ENCODE data around the gene PPTC7.
"Not testable (repeated sequence)": the region's sequence is repeated elsewhere in the genome, so short reads cannot be mapped to it uniquely, and the experiment has no call there.

Gene PPTC7

DNA sequence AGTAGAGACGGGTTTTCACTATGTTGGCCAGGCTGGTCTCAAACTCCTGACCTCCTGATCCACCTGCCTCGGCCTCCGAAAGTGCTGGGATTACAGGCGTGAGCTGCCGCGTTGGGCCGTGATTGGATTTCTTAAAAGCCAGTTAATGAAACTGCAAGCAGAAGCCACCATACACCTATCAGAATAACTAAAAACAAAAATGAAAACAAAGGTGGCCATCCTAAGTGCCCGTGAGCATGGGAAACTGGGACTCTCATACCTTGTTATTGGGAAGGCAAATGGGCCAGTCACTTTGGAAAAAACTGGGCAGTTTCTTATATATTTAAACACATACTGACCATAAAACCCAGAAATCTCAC is 23.1 kb upstream of the PPTC7 start:
- Histone ChIP-seq H3K36me3 (ENCODE audit: control insufficient read depth, insufficient read depth, low read length) (no peaks in the 10 kb centered on the region), H3K4me3 (ENCODE audit: insufficient read depth, low read depth, low read length) (no peak overlapping the region), H3K9me3 (ENCODE audit: control insufficient read depth, low read length) (no peaks in the 10 kb centered on the region), H3K27ac (ENCODE audit: insufficient read depth, low read depth, low read length, poor library complexity, severe bottlenecking) (no peak overlapping the region), H3K27me3 (ENCODE audit: control insufficient read depth, insufficient read depth, low read length, poor library complexity, severe bottlenecking) (no peaks in the 10 kb centered on the region), H3K4me1 (ENCODE audit: control insufficient read depth, insufficient read depth, low read length) (no peaks in the 10 kb centered on the region)
- 95% methylated on average over 8 of the region's 8 CpGs for WGBS, 2 experiments

DNA sequence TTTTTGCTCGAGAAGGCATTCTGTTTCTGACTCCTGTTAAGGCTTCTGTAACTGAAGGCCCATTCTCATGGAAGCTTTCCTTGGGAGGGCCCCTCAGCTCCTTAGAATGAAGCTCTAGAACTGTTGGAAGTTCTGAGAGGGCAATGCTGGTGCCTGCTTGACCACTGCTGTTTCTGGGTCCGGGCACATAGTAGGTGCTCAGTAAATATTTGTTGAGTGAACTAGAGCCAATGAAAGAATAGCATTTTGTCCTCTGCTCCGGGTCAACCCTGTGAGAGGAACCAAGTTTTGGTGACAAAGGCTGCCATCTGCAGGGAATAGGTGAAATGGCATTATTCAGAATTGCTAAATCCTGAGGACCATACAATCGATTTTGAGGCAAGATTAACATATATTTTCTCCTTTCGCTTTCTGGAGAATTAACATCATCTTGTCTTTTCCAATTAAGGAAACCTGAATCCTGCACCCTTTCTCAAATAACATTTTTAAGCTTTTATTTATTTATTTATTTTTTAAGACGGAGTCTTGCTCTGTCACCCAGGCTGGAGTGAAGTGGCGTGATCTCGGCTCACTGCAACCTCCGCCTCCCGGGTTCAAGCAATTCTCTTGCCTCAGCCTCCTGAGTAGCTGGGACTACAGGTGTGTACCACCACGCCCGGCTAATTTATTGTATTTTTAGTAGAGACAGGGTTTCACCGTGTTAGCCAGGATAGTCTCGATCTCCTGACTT is 19.1 kb upstream of the PPTC7 start:
- not testable (repeated sequence) for H3K36me3 ChIP-seq (ENCODE audit: control insufficient read depth, insufficient read depth, low read length); H3K27ac ChIP-seq (ENCODE audit: insufficient read depth, low read depth, low read length, poor library complexity, severe bottlenecking); H3K27me3 ChIP-seq (ENCODE audit: control insufficient read depth, insufficient read depth, low read length, poor library complexity, severe bottlenecking); H3K9me3 ChIP-seq (ENCODE audit: control insufficient read depth, low read length); H3K4me3 ChIP-seq (ENCODE audit: insufficient read depth, low read depth, low read length); H3K4me1 ChIP-seq (ENCODE audit: control insufficient read depth, insufficient read depth, low read length)
- 70 to 73% methylated on average over 14 of the region's 14 CpGs for WGBS, 2 experiments

DNA sequence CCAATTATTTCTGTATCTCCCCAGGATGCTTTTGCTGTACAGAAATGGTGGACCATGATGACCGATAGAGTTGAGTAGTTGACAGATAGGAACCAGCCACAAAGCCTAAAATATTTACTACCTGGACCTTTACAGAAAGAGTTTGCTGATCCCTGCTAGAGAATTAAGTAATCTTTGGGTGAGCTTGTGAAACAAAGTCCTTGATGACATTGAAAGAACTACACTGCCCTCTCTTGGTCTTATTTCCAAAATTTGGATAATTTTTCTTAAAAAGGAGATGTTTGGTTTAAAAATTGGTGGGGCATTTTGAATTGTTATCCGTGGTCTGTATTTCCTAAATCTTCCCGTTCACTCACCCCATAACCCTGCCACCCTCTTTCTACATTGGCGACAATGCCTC is 17.1 kb upstream of the PPTC7 start:
- WGBS, 2 experiments = 76 to 84% methylated on average over 4 of the region's 4 CpGs
- Histone ChIP-seq H3K4me3 (ENCODE audit: insufficient read depth, low read depth, low read length) (no peak overlapping the region), H3K4me1 (ENCODE audit: control insufficient read depth, insufficient read depth, low read length) (no peaks in the 10 kb centered on the region), H3K36me3 (ENCODE audit: control insufficient read depth, insufficient read depth, low read length) (no peaks in the 10 kb centered on the region), H3K9me3 (ENCODE audit: control insufficient read depth, low read length) (no peaks in the 10 kb centered on the region), H3K27ac (ENCODE audit: insufficient read depth, low read depth, low read length, poor library complexity, severe bottlenecking) (no peak overlapping the region), H3K27me3 (ENCODE audit: control insufficient read depth, insufficient read depth, low read length, poor library complexity, severe bottlenecking) (no peaks in the 10 kb centered on the region)

GRCh38 chr12:110599334-110599733 is 16.2 kb upstream of the PPTC7 start:
- Histone ChIP-seq H3K27ac (ENCODE audit: insufficient read depth, low read depth, low read length, poor library complexity, severe bottlenecking) (no peak overlapping the region), H3K27me3 (ENCODE audit: control insufficient read depth, insufficient read depth, low read length, poor library complexity, severe bottlenecking) (no peaks in the 10 kb centered on the region), H3K36me3 (ENCODE audit: control insufficient read depth, insufficient read depth, low read length) (no peaks in the 10 kb centered on the region), H3K9me3 (ENCODE audit: control insufficient read depth, low read length) (no peaks in the 10 kb centered on the region), H3K4me3 (ENCODE audit: insufficient read depth, low read depth, low read length) (no peak overlapping the region), H3K4me1 (ENCODE audit: control insufficient read depth, insufficient read depth, low read length) (no peaks in the 10 kb centered on the region)
- 96 to 97% methylated on average over 4 of the region's 4 CpGs for WGBS, 2 experiments

DNA sequence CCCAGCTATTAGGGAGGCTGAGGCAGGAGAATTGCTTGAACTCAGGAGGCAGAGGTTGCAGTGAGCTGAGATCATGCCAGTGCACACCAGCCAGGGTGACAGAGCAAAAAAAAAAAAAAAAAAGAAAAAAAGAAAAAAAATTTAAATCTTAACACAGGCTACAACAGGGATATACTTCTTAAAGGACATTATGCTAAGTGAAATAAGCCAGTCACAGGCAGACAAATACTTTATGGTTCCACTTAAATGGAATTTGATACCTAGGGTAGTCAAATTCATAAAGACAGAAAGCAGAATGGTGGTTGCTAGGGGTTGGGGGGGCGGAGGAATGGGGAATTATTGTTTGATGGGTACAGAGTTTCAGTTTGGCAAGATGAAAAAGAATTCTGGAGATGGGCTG is 14.8 kb upstream of the PPTC7 start:
- Histone ChIP-seq H3K9me3 (ENCODE audit: control insufficient read depth, low read length) (no peaks in the 10 kb centered on the region), H3K4me3 (ENCODE audit: insufficient read depth, low read depth, low read length) (no peak overlapping the region), H3K27ac (ENCODE audit: insufficient read depth, low read depth, low read length, poor library complexity, severe bottlenecking) (no peak overlapping the region), H3K36me3 (ENCODE audit: control insufficient read depth, insufficient read depth, low read length) (no peaks in the 10 kb centered on the region), H3K4me1 (ENCODE audit: control insufficient read depth, insufficient read depth, low read length) (no peaks in the 10 kb centered on the region), H3K27me3 (ENCODE audit: control insufficient read depth, insufficient read depth, low read length, poor library complexity, severe bottlenecking) (no peaks in the 10 kb centered on the region)
- WGBS, 2 experiments = 78 to 85% methylated on average over 1 of the region's 1 CpG

GRCh38 chr12:110592919-110593318 is 9.8 kb upstream of the PPTC7 start:
- WGBS, 2 experiments = 92 to 100% methylated on average over 3 of the region's 4 CpGs
- not testable (repeated sequence) for H3K9me3 ChIP-seq (ENCODE audit: control insufficient read depth, low read length); H3K27ac ChIP-seq (ENCODE audit: insufficient read depth, low read depth, low read length, poor library complexity, severe bottlenecking); H3K36me3 ChIP-seq (ENCODE audit: control insufficient read depth, insufficient read depth, low read length); H3K27me3 ChIP-seq (ENCODE audit: control insufficient read depth, insufficient read depth, low read length, poor library complexity, severe bottlenecking); H3K4me1 ChIP-seq (ENCODE audit: control insufficient read depth, insufficient read depth, low read length); H3K4me3 ChIP-seq (ENCODE audit: insufficient read depth, low read depth, low read length)

- no peaks in the 10 kb centered on the region for H3K36me3 ChIP-seq (ENCODE audit: control insufficient read depth, insufficient read depth, low read length)
- H3K9me3 ChIP-seq (ENCODE audit: control insufficient read depth, low read length) = no peaks in the 10 kb centered on the region
- 95 to 97% methylated on average over 5 of the region's 5 CpGs for WGBS, 2 experiments
- H3K4me3 ChIP-seq (ENCODE audit: insufficient read depth, low read depth, low read length) = no peak overlapping the region
- H3K27ac ChIP-seq (ENCODE audit: insufficient read depth, low read depth, low read length, poor library complexity, severe bottlenecking) = no peak overlapping the region
- H3K4me1 ChIP-seq (ENCODE audit: control insufficient read depth, insufficient read depth, low read length) = no peaks in the 10 kb centered on the region
- no peaks in the 10 kb centered on the region for H3K27me3 ChIP-seq (ENCODE audit: control insufficient read depth, insufficient read depth, low read length, poor library complexity, severe bottlenecking)
Measured at GRCh38 chr12:110592078-110592477, 9.0 kb upstream of the PPTC7 start.

GRCh38 chr12:110591451-110592051 is 8.4 kb upstream of the PPTC7 start:
- Histone ChIP-seq H3K27me3 (ENCODE audit: control insufficient read depth, insufficient read depth, low read length, poor library complexity, severe bottlenecking) (no peaks in the 10 kb centered on the region), H3K4me3 (ENCODE audit: insufficient read depth, low read depth, low read length) (no peak overlapping the region), H3K9me3 (ENCODE audit: control insufficient read depth, low read length) (no peaks in the 10 kb centered on the region), H3K27ac (ENCODE audit: insufficient read depth, low read depth, low read length, poor library complexity, severe bottlenecking) (no peak overlapping the region), H3K36me3 (ENCODE audit: control insufficient read depth, insufficient read depth, low read length) (no peaks in the 10 kb centered on the region), H3K4me1 (ENCODE audit: control insufficient read depth, insufficient read depth, low read length) (no peaks in the 10 kb centered on the region)
- 90 to 92% methylated on average over 7 of the region's 7 CpGs for WGBS, 2 experiments

DNA sequence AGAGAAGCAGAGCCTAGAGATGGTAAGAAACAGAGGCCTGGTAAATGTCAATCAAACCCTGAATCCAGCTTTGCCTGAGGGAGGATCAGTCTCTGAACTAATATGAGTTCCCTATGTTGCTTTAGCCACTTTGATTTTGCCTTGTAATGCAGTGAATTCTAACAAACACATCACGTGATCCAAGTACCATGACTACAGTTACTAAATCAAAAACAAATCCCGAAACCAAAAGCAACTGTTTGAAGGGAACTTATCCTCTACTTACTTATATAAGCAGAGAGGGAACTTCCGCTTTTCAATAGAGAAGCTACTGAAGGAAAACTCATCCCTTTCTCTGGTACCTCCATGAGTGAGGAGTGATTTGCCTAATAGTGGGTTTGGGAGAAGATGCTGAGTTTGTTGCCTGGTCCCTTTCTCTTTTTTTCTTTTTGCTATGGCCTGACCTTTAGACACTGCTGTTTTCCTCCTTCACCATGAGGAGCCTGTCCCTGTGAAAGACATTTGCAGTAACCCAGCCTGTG is 7.7 kb upstream of the PPTC7 start:
- H3K36me3 ChIP-seq (ENCODE audit: control insufficient read depth, insufficient read depth, low read length) = no peaks in the 10 kb centered on the region
- H3K4me3 ChIP-seq (ENCODE audit: insufficient read depth, low read depth, low read length) = no peak overlapping the region
- no peaks in the 10 kb centered on the region for H3K9me3 ChIP-seq (ENCODE audit: control insufficient read depth, low read length)
- 87 to 93% methylated on average over 3 of the region's 3 CpGs for WGBS, 2 experiments
- no peak overlapping the region for H3K27ac ChIP-seq (ENCODE audit: insufficient read depth, low read depth, low read length, poor library complexity, severe bottlenecking)
- H3K27me3 ChIP-seq (ENCODE audit: control insufficient read depth, insufficient read depth, low read length, poor library complexity, severe bottlenecking) = no peaks in the 10 kb centered on the region
- no peaks in the 10 kb centered on the region for H3K4me1 ChIP-seq (ENCODE audit: control insufficient read depth, insufficient read depth, low read length)

DNA sequence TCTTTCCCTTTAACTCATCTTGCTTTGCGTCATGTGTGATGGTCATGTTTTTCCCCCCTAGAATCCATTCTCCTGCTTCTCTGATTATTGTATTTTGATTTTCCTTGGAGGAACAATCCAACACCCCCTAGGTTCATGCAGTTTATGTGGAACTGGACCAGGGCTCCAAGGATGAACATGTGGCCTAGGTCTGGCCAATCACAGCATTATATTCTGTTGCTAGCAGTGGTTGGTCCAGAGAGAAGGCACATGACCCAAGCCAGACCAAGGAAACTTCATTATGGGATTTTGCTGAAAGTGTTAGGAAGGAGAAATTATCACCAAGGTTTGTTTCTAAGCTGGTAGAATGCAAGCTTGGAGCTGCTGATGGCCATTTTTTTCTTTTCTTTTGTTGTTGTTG is 6.9 kb upstream of the PPTC7 start:
- Histone ChIP-seq H3K4me1 (ENCODE audit: control insufficient read depth, insufficient read depth, low read length) (no peaks in the 10 kb centered on the region), H3K9me3 (ENCODE audit: control insufficient read depth, low read length) (no peaks in the 10 kb centered on the region), H3K27me3 (ENCODE audit: control insufficient read depth, insufficient read depth, low read length, poor library complexity, severe bottlenecking) (no peaks in the 10 kb centered on the region), H3K27ac (ENCODE audit: insufficient read depth, low read depth, low read length, poor library complexity, severe bottlenecking) (no peak overlapping the region), H3K36me3 (ENCODE audit: control insufficient read depth, insufficient read depth, low read length) (no peaks in the 10 kb centered on the region), H3K4me3 (ENCODE audit: insufficient read depth, low read depth, low read length) (no peak overlapping the region)
- WGBS, 2 experiments = 100% methylated on average over 1 of the region's 1 CpG
